K562 (cell line): Measurements from ENCODE around the gene SERPINA5. TPM values are rescaled to one million over a fixed set of nuclear protein-coding genes. Genes with fewer than 3 reads are reported as not detected.

Experiments used
- ATAC-seq: fragments of 200-7000 bp; cut with Tn5 transposase; 3 replicates; pipeline ENCODE4 v1.9.1; 2020; ENCODE audit warnings: moderate library complexity
- BruUV-seq: library from RNA; stranded (reverse); fragments of 400-500 nt; replicated peaks from 2 replicates; lab custom pipeline; 2021; lab: Mats Ljungman, UMichigan
- CTCF ChIA-PET: fragments of 300-600 bp; formaldehyde crosslinking; extraction: SDS; loops from one replicate; lab custom pipeline; 2021; ENCODE audit warnings: low intra/inter-chr PET ratio; lab: Yijun Ruan, JAX
- POLR2A ChIA-PET: fragments of 300-600, 350-650 bp; sonication (Branson Sonifier 250); formaldehyde crosslinking; extraction: SDS; loops from one replicate; lab custom pipeline; 2021; ENCODE audit warnings: antibody characterized with exemption, inconsistent platforms; lab: Yijun Ruan, JAX
- DNase-seq, 4 experiments: peaks; one replicate each; pipeline versions ENCODE4 v3.0.0 to v3.0.0-alpha.2; 2011 to 2018; ENCODE audit warnings: low spot score in 3 of 4, mixed read lengths in 3 of 4; ENCODE audit errors: extremely low read depth in 1 of 4
- FAIRE-seq: peaks from 2 replicates; lab custom pipeline; 2011; peaks lifted over from hg19 to GRCh38; lab: Jason Lieb, UNC
- H2AFZ ChIP-seq: 2 replicates; pipeline ENCODE4 v1.6.0; 2011; ENCODE audit warnings: low read depth, low read length, control low read depth, inconsistent platforms
- H3K27ac ChIP-seq: fragments of 200-600 bp; 3 replicates; pipeline ENCODE4 v1.8.0; 2011; ENCODE audit warnings: low read depth, mild to moderate bottlenecking, control low read depth, inconsistent platforms, low read length, moderate library complexity, mixed read lengths; ENCODE audit errors: extremely low read depth
- H3K27me3 ChIP-seq, 2 experiments: fragments of 300-600 bp in 1 of 2; 2 replicates in 1 of 2; 3 replicates in 1 of 2; pipeline versions ENCODE4 v1.6.0 to v1.8.0; 2011; ENCODE audit warnings: inconsistent platforms in 2 of 2, low read length in 2 of 2, mild to moderate bottlenecking in 1 of 2, mixed read lengths in 1 of 2, moderate library complexity in 1 of 2; ENCODE audit not compliant: control insufficient read depth in 2 of 2, insufficient read depth in 2 of 2
- H3K36me3 ChIP-seq: fragments of 300-600 bp; 3 replicates; pipeline ENCODE4 v1.8.0; 2011; ENCODE audit warnings: mild to moderate bottlenecking, low read length, inconsistent platforms; ENCODE audit not compliant: control insufficient read depth, insufficient read depth
- H3K4me1 ChIP-seq, 2 experiments: fragments of 200-600 bp in 1 of 2; replicated peaks in 1 of 2; 2 replicates in 1 of 2; 3 replicates in 1 of 2; pipeline versions ENCODE4 v1.5.1 to v1.8.0; 2011; ENCODE audit warnings: inconsistent platforms in 2 of 2, low read length in 2 of 2, mild to moderate bottlenecking in 1 of 2, mixed read lengths in 1 of 2, moderate library complexity in 1 of 2; ENCODE audit not compliant: control insufficient read depth in 2 of 2, insufficient read depth in 2 of 2
- H3K4me2 ChIP-seq: 2 replicates; pipeline ENCODE4 v1.6.1; 2011; ENCODE audit warnings: low read length, control low read depth, inconsistent platforms, mixed read lengths; ENCODE audit not compliant: insufficient read depth
- H3K4me3 ChIP-seq: fragments of 200-600 bp; sonication (generic), shearing (Covaris generic); 2 replicates; pipeline ENCODE4 v1.5.1; 2016; ENCODE audit warnings: control low read depth, inconsistent platforms
- H3K79me2 ChIP-seq: fragments of 200-600 bp; 3 replicates; pipeline ENCODE4 v1.8.0; 2011; ENCODE audit warnings: low read length, inconsistent platforms; ENCODE audit not compliant: control insufficient read depth, insufficient read depth
- H3K9ac ChIP-seq, 2 experiments: 2 replicates each; pipeline versions ENCODE4 v1.6.0 to v1.6.1; 2011; ENCODE audit warnings: low read depth in 2 of 2, low read length in 2 of 2, control low read depth in 1 of 2, inconsistent platforms in 1 of 2, mild to moderate bottlenecking in 1 of 2, mixed read lengths in 1 of 2; ENCODE audit not compliant: insufficient read depth in 1 of 2
- H3K9me1 ChIP-seq: one replicate; pipeline ENCODE4 v1.6.0; 2011; ENCODE audit warnings: inconsistent platforms, mild to moderate bottlenecking, low read length, moderate library complexity; ENCODE audit not compliant: control insufficient read depth, insufficient read depth
- H3K9me3 ChIP-seq: replicated peaks from 2 replicates; pipeline ENCODE4 v1.5.1; 2011; ENCODE audit warnings: low read depth, low read length, inconsistent platforms; ENCODE audit not compliant: control insufficient read depth, insufficient read depth
- H4K20me1 ChIP-seq: replicated peaks from 2 replicates; pipeline ENCODE4 v1.6.1; 2011; ENCODE audit warnings: low read length, inconsistent platforms, mixed read lengths; ENCODE audit not compliant: control insufficient read depth, insufficient read depth
- E2F8 ChIP-seq: fragments of 450-650 bp; IDR thresholded peaks from 2 replicates; pipeline ENCODE4 v1.7.1; 2018; ENCODE audit warnings: mild to moderate bottlenecking, low read depth; ENCODE audit not compliant: partially characterized antibody
- TBL1XR1 ChIP-seq, 2 experiments: IDR thresholded peaks; 2 replicates each; pipeline ENCODE4 v1.6.1; 2012; ENCODE audit warnings: improper control_type of control experiment in 2 of 2, low read length in 2 of 2, mild to moderate bottlenecking in 1 of 2
- ZNF75A ChIP-seq: fragments of 450-650 bp; formaldehyde crosslinking; IDR thresholded peaks from 2 replicates; pipeline ENCODE4 v1.4.0; 2020; ENCODE audit warnings: mild to moderate bottlenecking
- ZZZ3 ChIP-seq: fragments of 450-650 bp; IDR thresholded peaks from 2 replicates; pipeline ENCODE4 v1.6.1; 2016; ENCODE audit warnings: antibody characterized with exemption, mild to moderate bottlenecking, moderate library complexity
- WGBS: fragments of 100-300 bp; shearing (Covaris generic); methylation state at CpG from one replicate; pipeline ENCODE4 v1.1.6; 2016; ENCODE audit warnings: low coverage, mixed read lengths; ENCODE audit not compliant: insufficient coverage; ENCODE audit errors: missing lambda C conversion rate; 5-methylcytosine and 5-hydroxymethylcytosine counted together
- in situ Hi-C: fragments of 300-500 bp; cut with MboI; formaldehyde crosslinking; loops from 4 replicates; pipeline ENCODE4 v1.15.0; 2018; ENCODE audit warnings: inconsistent platforms, mixed read lengths
- intact Hi-C: fragments of 100-400 bp; cut with micrococcal nuclease; formaldehyde crosslinking; loops from 2 replicates; pipeline ENCODE4 v1.14.2; 2022
- polyA plus RNA-seq, 8 experiments: library from polyadenylated mRNA; depleted of rRNA in 4 of 8; stranded (reverse) in 5 of 8; unstranded in 3 of 8; fragments of >200 nt; fragmentation: Nextera tagmentation in 2 of 8; fragmentation: Illumina TruSeq in 1 of 8; extraction: Ambion mirVana in 2 of 8; extraction: Trizol in 1 of 8; gene quantifications; 2 replicates each; pipeline versions ENCODE4 v1.2.1 to v1.2.3, GENCODE V29; 2011 to 2014; ENCODE audit warnings: inconsistent platforms in 1 of 8, missing spikeins in 1 of 8
- total RNA-seq, 7 experiments: library from RNA; depleted of rRNA in 6 of 7; stranded (reverse); fragments of >200 nt in 6 of 7; fragmentation: Illumina TruSeq in 2 of 7; extraction: Trizol in 2 of 7; gene quantifications; 2 replicates each; pipeline versions ENCODE4 v1.2.1 to v1.2.3, GENCODE V29; 2011 to 2021; ENCODE audit warnings: low replicate concordance in 1 of 7

SERPINA5 gene
- total and polyA plus RNA-seq, 9 of the 15 experiments (the other 6 are each of a cell fraction or from before 2014, with no cell fraction given), result 0.38 TPM; not detected in 8

GRCh38 chr14:94564381-94564780, 16.8 kb upstream of the SERPINA5 start (continued):
- no peak for TF ChIP-seq E2F8
- no peak for TF ChIP-seq TBL1XR1 (IDR thresholded peaks at IDR 0.05; ENCODE audit: low read length in 2 of 2)

- WGBS, result 0% methylated on average over 8 of the region's 9 CpGs
- no TSS peak for BruUV-seq
- H3K9ac ChIP-seq, result no peak overlapping the region
- H2AFZ ChIP-seq, result no peak overlapping the region
- no peaks in the 10 kb centered on the region for H3K9me3 ChIP-seq
- H3K79me2 ChIP-seq, result no peaks in the 10 kb centered on the region
- H3K4me2 ChIP-seq, result no peak overlapping the region
- H4K20me1 ChIP-seq, result no peaks in the 10 kb centered on the region
- no peak overlapping the region for H3K27ac ChIP-seq
- H3K4me3 ChIP-seq, result no peak overlapping the region
- H3K9me1 ChIP-seq, result no peaks in the 10 kb centered on the region
- intact Hi-C loops (no loop called here), in situ Hi-C loops (no loop called here)
- DNase-seq (no peak), ATAC-seq (no peak), FAIRE-seq (no peak)
- ChIA-PET POLR2A (no interaction called here), CTCF (no interaction called here)
- no peaks in the 10 kb centered on the region for H3K27me3 ChIP-seq
- no peaks in the 10 kb centered on the region for H3K36me3 ChIP-seq
- no peak for TF ChIP-seq ZNF75A (CRISPR knock-in tag)
- TF ChIP-seq ZZZ3, result no peak
- TF ChIP-seq, all 486 proteins: peak for 0
- H3K4me1 ChIP-seq, result no peaks in the 10 kb centered on the region
Observed at GRCh38 chr14:94568186-94568585, 13.0 kb upstream of the SERPINA5 start.
